Muscle of back (tissue), 11 donors: ENCODE measurements around the gene SMURF1. TPM values are rescaled to one million over a fixed set of nuclear protein-coding genes. Genes with fewer than 3 reads are reported as not detected.

Source experiments
- DNase-seq, 3 donors: peaks; one replicate each; pipeline versions ENCODE4 v3.0.0 to v3.0.0-alpha.2; 2013
- polyA plus RNA-seq, 10 donors: library from polyadenylated mRNA; unstranded; fragments of 120-200 nt; gene quantifications; one replicate each; pipeline ENCODE4 v1.2.1, GENCODE V29; 2013; ENCODE audit not compliant: insufficient read length in 10 of 10

SMURF1 gene
- polyA plus RNA-seq, 10 donors = 8.4 to 13.1 (median 8.9) TPM

GRCh38 chr7:99006739-99007424 lies 137.0 kb downstream of the SMURF1 start:
- DNase-seq = no peak

DNA sequence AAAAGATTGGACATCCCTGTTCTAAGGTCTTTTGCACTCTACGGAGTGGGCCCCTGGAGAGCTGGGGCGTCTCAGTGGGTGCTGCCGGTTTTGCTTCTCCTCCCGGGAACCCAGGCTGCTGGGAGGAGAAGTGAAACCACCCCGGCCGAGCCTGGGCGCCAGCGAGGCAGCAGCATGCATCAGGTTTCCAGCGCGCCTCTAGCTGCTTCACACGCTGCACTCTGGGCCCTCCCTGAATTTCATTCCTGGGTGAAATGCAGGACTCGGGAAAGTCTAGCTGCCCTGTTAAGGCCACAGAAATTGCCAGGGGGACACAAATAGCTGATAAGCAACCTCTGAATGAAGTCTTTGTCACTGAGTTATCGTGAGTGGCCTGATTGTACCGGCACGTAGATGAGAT lies 138.1 kb downstream of the SMURF1 start:
- no peak for DNase-seq

DNA sequence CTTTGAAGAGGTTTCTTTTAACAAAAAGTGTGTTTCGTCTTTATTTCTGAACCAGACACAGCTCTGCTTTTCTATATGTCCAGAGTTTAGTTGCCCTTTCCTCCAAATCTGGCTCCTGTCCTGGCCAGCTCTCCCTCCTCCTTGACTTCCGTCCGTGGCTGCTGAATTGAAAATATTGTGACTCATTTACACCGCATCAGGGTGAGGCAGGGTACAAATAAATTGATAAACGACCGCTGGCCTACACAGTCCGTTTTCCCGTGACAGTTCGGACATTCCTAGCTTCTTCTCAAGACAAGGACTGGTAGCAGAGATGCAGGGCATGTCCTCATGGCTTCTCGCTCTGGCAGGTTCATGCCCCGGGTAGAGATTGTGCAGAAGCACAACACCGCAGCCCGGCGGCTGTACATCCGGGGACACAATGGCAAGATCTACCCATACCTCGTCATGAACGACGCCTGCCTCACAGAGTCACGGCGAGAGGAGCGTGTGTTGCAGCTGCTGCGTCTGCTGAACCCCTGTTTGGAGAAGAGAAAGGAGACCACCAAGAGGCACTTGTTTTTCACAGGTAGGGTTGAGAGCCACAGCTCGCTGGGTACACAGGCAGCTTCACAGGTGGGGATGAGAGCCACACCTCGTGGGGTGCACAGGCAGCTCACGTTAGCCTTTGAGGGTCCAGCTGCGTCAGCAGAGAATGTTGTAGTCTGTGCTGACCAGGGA lies 139.0 kb downstream of the SMURF1 start:
- DNase-seq = no peak

DNA sequence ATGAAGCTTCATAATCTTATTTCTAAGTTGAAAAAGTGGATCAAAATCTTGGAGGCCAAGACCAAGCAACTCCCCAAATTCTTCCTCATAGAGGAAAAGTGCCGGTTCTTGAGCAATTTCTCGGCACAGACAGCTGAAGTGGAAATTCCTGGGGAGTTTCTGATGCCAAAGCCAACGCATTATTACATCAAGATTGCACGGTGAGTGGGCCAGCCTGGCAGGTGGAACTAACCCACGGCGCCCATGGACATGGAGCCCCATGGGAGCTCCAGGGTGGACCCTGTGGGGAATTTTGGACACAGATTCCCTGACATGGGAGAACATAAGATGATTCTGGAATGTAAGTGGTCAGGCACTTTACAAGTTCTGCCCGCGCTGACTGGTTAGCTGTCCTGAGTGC lies 139.7 kb downstream of the SMURF1 start:
- DNase-seq = no peak

DNA sequence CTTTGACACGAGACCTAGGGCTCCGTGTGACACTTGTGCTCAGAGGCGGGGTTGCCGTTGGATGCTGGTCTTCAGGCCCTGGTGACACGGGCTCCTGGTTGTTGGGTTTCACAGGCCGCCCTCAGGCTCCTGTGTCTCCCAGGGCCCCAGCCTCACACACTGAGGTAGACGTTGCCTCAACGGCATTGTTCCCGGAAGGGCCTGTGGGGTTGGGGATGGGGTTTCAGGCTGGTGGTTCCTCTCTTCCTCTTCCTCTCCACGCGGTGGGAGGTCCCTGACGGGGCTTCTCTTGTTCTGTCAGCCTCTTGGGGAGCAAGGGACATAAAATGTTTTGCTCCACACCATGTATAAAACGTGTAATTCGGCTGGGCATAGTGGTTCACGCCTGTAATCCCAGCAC lies 140.5 kb downstream of the SMURF1 start:
- no peak for DNase-seq

- DNase-seq = no peak
These were observed 141.1 kb downstream of the SMURF1 start for GRCh38 chr7:99002827-99003212.

- no peak for DNase-seq
These were observed 141.6 kb downstream of the SMURF1 start for GRCh38 chr7:99002148-99002826.

GRCh38 chr7:99001482-99002147 lies 142.3 kb downstream of the SMURF1 start:
- no peak for DNase-seq

GRCh38 chr7:99000904-99001465 lies 142.9 kb downstream of the SMURF1 start:
- no peak for DNase-seq

GRCh38 chr7:99000196-99000903 lies 143.6 kb downstream of the SMURF1 start:
- no peak for DNase-seq

- peak in 2 of 3 donors; percentile 18 to 43 for DNase-seq
These were observed 144.8 kb downstream of the SMURF1 start for GRCh38 chr7:98998821-98999725.

DNA sequence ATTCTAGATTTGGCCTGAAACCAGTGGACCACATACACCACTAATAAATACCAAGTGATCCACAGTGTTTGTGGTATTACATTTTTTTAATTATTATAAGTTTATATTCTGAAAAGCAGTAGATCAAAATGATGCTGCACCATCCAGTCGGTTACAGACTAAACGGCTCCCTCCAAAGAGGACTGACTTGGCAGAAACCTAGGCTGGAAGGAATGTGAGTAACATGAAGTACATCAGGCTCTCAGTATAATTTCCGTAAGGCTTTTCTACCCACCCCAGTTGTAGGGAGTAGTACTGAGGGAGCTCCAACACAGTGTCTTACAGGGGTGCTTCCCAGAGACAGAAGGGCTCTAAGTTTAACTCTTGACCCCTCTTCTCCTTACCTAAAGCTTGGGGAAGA lies 146.1 kb downstream of the SMURF1 start:
- peak in 2 of 3 donors; percentile 23 to 47 for DNase-seq

GRCh38 chr7:98996150-98996552 lies 147.8 kb downstream of the SMURF1 start:
- DNase-seq = no peak

DNA sequence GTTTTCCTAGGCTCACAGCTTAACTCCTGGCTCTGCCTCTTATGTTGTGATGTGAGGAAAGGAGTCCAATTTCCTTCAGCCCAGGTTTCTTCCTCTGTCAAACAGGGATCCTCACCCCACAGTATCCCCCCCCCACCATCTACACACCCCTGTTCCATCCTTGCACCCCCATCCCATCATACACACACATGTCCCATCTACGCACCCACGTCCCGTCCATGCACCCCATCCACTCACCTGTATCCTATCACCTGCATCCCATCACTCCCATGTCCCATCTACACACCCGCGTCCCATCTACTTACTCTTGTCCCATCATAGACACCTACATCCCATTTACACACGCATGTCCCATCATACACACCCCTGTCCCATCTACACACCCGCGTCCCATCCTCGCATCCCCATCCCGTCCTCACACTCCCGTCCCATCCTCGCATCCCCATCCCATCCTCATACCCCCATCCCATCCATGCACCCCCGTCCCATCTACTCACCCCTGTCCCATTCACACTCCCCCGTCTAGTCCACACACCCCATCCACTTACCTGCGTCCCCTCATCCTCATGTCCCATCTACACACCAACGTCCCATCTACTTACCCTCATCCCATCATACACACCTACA lies 148.3 kb downstream of the SMURF1 start:
- no peak for DNase-seq

- DNase-seq = no peak
These were observed 148.8 kb downstream of the SMURF1 start for GRCh38 chr7:98995111-98995510.

DNA sequence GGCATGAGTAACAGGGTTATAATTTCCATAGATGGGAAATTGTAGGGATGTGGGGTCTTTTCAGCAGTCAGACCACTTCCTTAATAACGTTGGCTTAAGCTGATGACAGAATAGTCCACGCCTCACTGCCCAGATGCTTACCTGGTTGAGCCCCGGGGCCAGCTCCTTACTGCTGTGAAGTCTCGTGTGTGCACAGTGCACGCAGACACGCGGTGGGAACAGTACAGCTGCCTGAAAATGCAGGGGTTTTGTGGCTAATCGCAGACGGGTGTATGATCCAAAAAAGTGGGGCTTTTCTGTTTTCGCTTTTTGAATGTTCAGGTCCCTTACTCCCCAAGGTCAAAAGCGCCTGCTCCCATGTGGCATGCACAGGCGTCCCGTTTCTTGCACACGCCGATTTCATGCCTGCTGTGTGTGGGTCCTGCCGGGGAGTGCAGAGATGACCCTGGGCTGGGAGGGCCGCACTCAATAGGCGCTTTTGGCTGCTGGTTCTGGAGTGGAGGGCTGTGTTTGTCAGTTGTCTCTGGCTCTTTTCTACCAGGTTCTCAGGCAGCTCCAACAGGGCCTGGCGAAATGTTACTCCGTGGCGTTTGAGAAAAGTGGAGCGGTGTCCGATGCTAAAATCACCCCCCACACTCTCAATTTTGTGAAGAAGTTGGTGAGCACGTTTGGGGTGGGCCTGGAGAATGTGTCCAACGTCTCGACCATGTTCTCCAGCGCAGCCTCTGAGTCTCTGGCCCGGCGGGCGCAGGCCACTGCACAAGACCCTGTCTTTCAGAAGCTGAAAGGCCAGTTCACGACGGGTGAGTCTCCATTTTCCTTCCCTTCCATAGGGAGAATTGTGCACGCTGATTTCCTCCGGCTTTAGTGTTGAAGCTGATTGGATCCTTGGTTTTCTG lies 149.6 kb downstream of the SMURF1 start:
- no peak for DNase-seq

GRCh38 chr7:98993024-98993897 lies 150.6 kb downstream of the SMURF1 start:
- no peak for DNase-seq

DNA sequence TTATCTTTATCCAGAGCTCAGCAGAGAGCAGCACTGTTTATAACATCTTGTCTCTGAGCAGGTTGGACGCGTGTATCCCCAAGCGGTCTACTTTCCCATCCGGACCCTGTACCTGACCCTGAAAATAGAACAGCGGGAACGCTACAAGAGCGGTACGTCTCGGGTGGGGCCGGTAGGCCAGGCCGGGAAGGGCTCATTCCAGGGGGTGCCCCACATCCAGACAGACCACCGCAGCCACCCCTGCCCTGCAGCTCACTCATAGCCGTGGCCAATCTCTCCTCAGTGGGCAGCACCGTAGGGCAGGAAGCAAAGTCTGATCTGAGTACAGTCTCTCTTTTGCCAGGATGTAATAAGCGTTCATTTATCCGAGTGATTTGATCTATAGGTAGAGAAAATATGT lies 151.8 kb downstream of the SMURF1 start:
- DNase-seq = no peak
